ENCODE results near the gene CNN2. TPM values are rescaled to one million over a fixed set of nuclear protein-coding genes. Genes with fewer than 3 reads are reported as not detected.

CNN2 gene
- total RNA-seq, 1 experiment from 2014 or later, result 298 TPM

DNA sequence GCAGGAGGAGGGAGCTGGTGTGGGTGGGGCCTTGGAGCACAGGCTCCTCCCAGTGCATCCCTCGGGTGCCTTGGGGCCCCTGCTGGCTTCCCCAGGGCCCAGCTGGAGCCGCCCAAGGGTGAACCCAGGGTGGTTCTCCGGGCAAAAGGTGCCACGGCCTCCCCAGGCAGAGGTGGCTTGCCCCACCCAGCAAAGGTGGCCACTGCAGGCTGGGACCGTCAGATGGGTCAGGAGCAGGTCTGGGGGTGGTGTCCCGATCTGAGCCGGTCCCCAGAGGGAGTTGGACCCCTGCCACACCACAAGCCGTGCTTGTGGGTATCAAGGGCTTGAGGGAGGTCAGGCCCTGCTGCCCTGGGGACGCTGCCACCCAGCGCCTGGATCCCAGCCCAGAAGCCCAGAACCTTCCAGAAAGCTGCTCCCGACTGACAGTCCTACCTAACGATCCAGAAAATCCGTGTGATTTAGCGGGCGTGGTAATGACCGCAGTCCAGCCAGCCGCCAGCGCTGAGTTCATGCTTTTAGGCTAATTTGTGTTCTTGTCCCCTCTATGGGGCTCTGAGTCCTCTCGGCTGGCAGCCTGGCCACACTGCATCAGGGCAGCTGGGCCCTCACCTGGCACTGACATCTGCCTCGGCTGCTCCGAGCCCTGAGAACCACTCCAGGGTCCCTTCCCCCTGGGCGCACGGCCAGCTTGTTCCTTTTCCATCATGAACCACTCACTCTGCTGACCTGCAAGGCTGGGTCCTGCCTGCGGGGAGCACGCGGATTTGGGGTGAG lies 31.2 kb upstream of the CNN2 start:
- no peak for DNase-seq (ENCODE audit: low spot score)

- DNase-seq (ENCODE audit: low spot score), result no peak
Measured at GRCh38 chr19:996051-996838, 30.2 kb upstream of the CNN2 start.

- DNase-seq (ENCODE audit: low spot score), result no peak
Measured at GRCh38 chr19:998064-998463, 28.3 kb upstream of the CNN2 start.

DNA sequence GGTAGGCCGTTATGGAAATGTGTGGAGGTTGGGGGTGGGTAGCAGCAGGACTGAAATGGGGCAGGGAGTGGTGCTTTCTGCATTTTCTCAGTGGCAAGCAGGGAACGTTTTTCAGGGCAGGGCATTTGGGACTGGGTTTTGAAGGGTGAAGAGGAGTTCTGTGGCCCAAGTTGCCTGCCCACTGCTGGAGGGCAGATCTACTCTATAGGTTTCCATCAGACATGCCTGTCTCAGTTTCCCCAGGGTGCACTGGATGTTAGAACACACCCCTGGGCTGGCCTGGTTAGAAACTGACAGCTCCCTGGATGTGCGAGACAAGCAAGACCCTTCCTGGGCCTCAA lies 27.1 kb upstream of the CNN2 start:
- no peak for DNase-seq (ENCODE audit: low spot score)

DNA sequence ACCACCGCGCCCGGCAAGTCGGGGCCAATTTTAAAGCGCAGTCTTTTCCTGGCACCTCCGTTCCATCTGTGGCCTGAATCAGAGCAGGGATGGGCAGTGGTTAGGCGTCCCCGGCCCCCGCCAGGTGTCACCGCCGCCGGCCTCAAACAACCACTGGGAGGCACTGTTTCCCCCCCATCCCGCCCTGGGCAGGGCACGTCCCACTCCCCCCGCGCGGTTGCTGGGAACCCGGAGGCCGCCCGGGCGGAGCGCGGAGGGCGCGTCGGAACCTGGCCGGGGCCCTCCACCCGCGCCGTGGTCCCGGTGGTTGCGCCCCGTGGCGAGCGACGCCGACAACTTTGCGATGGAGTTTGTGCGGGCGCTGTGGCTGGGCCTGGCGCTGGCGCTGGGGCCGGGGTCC lies 26.3 kb upstream of the CNN2 start, which contains the start of gene GRIN3B:
GRIN3B (plus strand) TSS at position 325 of the 400 bp plus-strand sequence; CDS start at position 344, 19 bp downstream.
- no peak for DNase-seq (ENCODE audit: low spot score)

GRCh38 chr19:1000591-1001537 lies 25.5 kb upstream of the CNN2 start:
- DNase-seq (ENCODE audit: low spot score), result no peak

DNA sequence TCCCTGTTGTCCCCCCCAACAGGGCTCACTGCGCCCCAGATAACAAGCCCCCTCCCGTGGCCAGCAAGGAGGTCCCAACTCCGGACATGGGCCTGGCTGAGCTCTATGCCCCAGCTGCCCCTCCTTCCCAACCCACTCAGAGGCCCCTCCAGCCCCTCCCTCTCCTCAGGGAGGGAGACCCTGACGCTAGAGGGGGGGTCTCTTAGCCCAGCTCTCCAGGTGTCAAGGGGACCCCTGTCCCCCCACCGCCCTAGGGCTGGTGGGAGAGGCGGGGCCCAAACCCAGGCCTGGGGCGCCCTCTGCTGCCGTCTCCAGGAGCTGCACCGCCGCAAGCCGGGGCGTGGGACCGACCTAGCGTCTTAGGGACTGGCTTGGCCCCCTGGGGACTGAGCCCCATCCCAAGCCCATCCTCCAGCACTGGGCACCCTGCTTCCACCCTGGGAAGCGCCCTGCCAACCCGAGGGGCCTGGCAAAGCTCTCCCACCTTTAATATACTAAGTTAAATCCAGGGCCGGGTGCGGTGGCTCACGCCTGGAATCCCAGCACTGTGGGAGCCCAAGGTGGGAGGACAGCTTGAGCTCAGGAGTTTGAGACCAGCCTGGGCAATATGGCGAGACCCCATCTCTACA lies 24.8 kb upstream of the CNN2 start:
- no peak for DNase-seq (ENCODE audit: low spot score)

- DNase-seq (ENCODE audit: low spot score), result no peak
Measured at GRCh38 chr19:1002600-1002999, 23.8 kb upstream of the CNN2 start.

GRCh38 chr19:1003283-1003682 lies 23.1 kb upstream of the CNN2 start:
- DNase-seq (ENCODE audit: low spot score), result no peak

DNA sequence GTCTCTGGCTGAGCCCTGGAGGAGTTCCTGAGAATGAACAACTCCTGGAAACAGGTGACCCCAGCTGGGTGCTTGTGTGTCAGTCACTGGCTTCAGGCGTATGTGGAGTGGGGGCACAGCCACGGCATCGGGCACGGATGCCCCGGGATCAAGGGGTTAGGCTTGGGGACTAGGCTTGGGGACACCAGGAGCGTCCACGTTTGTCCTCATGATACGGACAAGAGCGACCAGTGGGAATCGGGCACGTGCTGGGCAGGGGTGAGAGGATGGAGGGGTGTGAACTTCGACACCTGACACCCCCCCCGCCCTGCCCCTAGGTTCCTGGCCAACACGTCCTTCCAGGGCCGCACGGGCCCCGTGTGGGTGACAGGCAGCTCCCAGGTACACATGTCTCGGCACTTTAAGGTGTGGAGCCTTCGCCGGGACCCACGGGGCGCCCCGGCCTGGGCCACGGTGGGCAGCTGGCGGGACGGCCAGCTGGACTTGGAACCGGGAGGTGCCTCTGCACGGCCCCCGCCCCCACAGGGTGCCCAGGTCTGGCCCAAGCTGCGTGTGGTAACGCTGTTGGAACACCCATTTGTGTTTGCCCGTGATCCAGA lies 22.1 kb upstream of the CNN2 start:
- no peak for DNase-seq (ENCODE audit: low spot score)

- DNase-seq (ENCODE audit: low spot score), result no peak
Measured at GRCh38 chr19:1004803-1005664, 21.4 kb upstream of the CNN2 start.

DNA sequence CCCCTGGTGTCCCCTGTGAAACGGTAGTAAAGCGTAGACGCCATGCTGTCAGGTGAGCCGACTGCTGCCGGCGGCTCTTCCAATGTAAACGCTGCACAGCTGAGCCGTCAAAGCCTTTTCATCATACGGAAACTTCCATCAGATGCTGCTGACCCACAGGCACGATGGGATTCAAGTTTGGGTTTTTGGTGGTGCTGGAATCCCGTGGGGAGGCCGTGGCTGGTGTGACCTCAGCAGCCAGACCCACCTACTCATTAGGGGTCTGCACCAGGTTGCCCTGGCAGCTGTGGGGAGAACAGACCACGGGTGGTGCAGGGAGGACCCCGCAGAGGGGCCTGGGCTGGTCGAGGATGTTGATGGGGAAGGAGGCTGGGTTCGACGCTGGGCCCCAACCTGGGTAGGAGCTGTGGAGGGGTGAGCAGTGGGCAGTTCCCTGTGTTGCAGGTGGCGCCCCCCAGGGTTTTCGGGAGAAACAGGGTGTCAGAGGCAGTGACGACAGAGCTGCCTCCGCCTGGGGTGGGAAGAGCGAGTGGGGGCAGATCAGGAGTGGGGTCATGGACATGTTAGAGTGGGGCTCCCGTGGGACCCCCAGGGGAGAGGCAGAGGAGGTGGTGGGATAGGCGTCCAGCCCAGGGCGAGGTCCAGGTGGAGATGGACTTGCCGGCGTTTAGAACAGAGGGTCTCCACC lies 19.6 kb upstream of the CNN2 start:
- DNase-seq (ENCODE audit: low spot score), result no peak

GRCh38 chr19:1007399-1008251 lies 18.8 kb upstream of the CNN2 start:
- no peak for DNase-seq (ENCODE audit: low spot score)

DNA sequence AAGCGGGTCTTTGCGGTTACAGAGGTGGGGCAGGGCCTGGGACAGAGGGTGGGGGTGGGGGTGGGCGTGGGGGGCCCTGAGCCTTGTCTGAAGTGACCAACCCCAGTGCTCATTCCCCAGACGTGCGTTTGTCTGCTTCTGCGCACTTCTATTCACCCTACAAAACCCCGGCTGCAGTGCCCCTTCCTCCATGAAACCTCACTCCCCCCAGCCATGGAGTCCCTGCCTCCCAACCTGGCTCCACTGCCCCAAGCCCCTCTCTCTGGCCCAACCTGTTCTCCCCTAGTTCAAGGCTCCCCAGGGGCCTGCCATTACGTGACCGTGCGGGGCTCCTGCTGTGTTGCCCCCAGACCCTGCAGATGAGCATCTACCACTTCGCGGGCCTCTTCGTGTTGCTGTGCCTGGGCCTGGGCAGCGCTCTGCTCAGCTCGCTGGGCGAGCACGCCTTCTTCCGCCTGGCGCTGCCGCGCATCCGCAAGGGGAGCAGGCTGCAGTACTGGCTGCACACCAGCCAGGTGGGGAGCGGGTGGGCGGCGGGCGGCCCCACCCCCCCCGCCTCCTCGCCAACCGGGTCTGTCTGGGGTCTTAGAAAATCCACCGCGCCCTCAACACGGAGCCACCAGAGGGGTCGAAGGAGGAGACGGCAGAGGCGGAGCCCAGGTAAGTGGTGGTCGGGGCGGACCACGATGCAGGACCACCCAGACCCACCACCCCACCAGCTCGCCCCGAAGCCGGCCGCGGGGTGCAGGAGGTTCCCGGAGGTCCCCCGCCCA lies 18.0 kb upstream of the CNN2 start:
- DNase-seq (ENCODE audit: low spot score), result no peak

DNA sequence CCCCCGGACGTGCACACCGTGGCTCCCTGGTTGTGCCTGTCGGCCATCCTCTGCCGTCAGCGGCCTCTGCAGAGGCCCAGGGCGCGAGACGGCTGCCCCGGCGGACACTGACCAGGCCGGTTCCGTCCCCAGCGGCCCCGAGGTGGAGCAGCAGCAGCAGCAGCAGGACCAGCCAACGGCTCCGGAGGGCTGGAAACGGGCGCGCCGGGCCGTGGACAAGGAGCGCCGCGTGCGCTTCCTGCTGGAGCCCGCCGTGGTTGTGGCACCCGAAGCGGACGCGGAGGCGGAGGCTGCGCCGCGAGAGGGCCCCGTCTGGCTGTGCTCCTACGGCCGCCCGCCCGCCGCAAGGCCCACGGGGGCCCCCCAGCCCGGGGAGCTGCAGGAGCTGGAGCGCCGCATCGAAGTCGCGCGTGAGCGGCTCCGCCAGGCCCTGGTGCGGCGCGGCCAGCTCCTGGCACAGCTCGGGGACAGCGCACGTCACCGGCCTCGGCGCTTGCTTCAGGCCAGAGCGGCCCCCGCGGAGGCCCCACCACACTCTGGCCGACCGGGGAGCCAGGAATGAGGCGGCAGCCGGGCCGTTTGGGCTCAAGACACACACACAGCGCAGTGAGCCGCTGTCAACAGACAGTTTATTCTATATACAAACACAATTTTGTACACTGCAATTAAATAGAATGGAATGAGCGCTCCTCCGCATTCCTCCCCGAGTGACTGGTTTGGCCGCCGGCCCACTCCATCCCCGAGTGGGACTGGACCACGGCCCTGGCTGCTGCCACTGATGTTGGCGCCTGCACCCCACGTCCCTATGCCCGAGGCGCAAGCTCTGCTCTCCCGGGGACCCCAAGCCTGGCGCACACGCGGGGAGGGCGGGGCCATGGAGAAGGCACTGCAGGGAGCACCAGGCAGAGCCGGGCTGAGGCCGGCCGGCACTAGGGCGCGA lies 17.1 kb upstream of the CNN2 start:
- DNase-seq (ENCODE audit: low spot score), result no peak

GRCh38 chr19:1009981-1010538 lies 16.3 kb upstream of the CNN2 start:
- no peak for DNase-seq (ENCODE audit: low spot score)
